NOMO-1 treated with dmso at 0.1 percent for 144 hours (cell line): Measurements from ENCODE around the gene SEMA4D.

Experiments
- DNase-seq: peaks from one replicate; lab custom pipeline; 2025; ENCODE audit not compliant: unreplicated experiment; lab: John Stamatoyannopoulos, UW

Gene SEMA4D

DNA sequence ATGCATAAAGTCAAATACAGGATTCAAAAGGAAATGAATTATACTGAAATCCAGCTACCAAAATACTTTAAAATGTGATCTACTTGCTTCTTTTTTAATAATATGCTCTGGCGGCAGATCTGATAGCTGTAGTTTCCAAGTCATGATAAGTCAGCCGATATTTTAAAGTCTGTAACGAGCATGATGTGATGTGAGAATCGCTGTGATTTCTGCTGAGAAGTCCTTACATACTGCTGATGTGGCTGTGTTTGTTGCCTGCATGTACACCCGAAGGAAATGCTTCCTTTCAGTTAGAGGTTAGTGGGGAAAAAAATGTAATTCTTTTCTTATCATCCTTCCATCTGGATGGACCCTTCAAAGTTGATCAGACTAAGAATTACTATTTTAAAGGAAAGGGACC, 4.8 kb upstream of the SEMA4D start:
- no peak for DNase-seq

DNA sequence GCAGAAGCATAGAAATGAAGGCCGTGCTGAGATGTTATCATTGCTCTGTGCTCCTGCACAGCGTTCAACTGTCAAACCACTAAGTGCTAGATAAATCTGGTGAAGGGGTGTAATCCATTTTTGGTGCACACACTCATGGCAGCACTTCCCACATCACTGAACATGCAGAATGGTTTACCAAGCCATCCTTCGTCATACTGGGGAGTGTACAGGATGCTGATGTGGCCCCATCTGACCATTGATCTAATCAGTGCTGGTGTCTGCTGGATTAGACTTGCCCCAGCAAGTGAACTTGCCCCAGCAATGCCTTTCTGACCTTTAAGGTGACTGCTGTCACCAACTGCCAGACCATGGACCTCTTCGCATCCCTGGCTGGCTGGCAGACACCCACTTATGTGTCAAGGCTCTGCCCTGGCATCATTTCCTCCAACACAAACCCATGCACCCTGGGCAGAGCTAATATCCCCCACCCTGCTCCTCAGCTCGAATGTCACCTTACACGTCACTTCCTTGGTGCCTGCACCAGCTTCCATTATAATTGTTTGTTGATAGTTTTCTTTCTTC, 4.2 kb upstream of the SEMA4D start:
- DNase-seq = no peak

DNA sequence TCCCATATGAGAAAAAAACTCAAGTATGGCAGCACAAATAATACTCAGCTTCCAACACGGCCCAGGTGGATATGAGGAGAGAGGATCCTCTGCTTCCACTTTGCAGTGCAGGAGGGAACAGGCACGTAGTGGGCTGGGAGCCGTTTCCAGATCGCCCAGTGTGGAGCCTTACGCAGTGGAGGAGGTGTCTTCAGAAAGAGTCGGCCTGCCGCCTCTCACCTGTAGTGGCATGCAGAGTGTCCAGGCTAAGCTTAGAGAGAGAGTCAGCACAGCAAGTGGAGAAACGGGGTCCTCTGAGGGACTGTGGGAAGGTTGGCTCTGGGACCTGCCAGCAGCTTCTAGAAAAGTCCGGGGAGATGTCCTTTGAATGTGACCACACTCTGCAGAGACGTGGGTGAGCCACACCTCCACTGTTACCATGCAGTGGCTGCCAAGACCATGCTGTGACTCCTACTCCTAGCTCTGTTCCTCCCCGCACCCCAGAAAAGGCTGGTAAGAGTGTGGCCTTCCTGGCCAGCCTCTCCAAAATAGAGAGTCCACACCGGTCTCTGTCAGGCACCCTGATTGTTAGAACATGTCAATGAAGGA, 3.5 kb upstream of the SEMA4D start:
- DNase-seq = no peak

DNA sequence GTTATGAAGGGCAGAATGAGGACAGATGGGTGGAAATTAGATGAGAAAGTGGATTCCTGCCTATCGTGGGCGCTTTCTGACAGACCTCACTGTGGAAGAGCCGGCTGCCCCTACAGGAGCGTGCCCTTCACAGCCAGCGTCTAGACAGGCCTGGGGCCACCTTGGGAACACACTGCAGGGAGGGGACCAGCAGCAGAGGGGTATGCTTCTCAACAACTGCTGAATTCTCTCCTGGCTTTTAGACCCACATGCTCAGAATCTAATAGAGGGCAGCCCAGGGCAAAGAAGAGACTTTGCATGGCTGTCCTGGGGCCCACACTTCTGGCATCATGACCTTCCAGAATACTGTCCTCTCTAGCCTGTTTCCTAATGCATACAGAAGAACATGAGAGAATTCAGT, 2.1 kb upstream of the SEMA4D start:
- DNase-seq = no peak

DNA sequence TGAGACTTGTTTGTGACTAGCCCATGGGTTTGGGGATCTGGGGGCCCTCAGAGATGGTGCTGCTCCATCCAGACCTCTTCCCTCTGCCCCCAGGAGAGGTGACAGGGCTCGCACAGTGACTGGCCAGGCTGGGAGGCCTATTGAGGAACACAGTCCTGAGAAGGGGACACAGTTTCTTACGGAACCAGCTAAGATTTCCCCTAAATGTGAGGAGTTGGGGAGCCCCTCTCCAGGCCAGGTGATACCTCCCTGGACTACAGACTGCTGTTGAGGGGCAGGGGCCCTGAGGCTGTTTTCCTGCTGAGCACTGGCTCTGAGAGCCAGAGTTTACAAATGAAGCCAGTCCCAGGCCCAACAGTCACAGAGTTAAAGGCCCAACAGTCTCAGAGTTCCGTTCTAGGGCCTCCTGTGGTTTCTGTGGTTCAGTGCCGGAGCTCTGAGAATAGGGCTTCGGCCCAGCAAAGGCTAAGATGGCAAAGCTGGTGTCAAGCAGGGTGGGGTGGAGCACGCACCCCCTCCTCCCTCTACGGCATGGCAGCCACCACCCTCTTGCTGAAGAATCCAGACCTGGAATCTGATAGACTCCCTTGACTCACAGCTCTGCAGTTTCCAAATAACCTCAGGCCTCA, 1.1 kb upstream of the SEMA4D start:
- no peak for DNase-seq

DNA sequence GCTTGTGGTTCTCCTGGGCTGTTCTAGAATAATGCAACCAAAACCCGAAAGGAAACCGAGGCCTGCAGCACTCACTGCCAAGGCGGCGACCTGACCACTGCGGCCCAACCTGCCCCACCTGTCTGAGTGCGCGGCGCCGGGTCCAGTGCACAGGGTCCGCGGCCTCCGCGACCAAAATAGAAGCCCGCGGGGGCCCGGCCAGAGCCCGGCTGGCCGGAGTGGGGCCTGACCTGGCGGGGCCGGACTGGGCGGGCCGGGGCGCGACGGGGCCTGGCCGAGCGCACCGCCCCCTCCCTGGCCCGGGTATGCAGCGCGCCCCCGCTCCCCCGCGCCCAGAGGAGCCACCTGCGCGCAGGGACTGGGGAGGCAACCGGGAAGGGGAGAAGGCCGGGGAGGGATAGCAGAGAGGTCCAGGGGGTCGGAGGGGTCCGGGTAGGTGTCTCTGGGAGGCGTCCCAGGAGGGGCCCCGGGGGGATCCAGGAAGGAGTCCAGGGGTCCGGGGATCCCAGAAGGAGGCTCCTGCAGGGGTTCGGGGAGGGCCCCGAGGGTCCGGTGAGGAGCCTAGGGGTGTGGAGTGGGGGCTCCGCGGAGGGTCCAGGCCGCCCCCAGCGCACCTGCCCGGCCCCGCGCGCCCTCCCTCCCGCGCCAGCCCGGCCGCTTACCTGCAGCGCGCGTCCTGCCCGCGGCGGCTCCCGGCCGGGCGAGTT, 503 bp downstream of the SEMA4D start:
- no peak for DNase-seq

DNA sequence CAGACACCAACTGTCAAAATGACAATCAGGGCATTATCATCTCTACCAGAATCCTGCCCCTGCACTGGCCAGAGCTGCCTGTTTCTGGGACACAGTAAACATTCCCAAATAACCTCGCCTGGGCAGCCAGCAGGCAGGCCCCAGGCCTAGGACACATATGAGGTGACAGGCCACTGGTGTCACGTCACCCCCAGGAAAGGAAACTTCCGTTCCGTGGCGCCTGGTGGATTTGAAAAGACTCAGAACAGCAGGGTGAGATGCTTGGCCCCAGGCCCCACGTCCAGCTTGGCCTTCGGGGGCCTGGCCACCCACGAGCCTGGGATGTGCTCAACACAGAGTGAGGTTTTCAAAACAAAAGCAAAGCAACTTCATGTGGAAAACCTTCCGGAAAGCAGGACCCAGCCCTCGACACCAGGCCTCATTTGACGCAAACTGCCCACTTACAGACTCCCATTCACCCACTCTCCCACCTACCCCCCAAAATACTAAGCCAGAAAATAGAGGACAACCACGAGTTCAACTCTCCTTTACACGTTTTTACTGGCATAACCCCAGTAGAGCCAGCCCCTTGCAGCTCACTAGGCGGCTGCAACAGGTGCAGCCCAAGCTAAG, 1.2 kb downstream of the SEMA4D start:
- no peak for DNase-seq

DNA sequence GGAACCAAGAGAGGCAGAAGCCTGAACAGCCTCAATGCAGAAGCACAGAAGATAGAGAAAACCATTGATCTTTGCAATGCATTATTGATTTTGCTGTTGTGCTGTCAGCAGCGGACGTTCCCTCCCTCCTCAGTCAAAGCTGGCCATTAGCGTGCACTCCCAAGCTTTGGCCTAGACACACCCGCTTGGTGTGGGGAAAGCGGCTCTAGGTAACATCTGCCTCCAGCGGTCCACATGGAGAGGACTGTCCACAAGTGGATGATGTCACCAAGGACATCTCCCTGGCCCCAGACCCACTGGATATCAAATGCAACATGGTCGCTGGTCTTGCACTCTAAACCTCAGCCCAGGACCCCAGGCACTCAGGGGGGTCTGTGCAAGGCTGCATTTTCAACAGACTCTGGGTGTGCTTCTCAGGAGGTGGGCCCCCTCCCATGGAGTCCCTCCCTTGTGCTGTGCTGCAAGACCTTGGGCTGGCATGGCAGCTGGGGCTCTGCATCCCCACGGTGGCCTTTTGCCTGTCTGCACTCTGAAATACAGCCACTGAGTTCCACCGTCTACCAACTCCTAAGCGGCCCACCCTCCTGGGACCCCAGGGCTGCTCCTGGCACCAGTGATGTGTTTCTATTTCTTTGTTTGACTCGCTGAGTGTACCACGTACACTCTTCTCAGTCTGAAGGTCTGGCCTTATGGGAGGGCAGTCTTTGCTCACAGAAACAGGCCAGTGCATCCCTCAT, 1.9 kb downstream of the SEMA4D start:
- no peak for DNase-seq

DNA sequence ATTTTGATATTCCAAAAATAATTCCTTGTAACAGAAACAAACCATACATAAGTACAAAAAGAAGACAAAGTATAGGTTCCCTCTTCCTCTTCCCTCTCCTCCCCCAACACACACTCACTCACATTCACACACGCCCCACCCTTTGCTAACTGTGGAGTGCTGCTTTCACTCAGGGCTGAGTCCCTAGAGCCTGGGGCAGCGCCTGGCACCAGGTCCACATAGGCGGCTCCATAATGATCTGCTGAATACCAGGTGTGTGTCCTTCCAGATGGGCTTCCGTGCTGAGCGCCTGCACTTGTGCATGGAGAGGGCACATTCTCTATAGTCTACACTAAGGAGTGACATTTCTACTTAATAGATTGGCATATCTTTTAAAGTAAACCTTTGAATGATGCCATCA, 3.7 kb downstream of the SEMA4D start:
- DNase-seq = no peak

DNA sequence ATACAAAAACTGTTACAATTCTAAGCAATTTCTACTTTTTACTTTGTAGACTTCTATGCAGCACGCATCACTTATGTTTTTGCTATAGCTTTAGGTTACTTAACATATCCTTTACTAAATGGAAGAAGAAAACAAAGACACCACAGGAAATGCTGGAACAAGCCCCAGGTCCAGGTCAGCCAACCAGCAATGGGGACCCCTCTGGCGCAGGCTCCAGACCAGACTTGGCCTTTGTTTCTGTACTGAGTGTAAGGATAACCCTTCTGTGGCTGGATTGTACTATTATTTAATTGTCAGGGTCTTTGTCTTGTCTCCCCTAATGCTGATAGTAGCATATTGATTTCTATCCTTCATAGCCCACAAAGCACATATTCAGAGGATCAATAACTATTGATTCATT, 4.2 kb downstream of the SEMA4D start:
- DNase-seq = no peak

DNA sequence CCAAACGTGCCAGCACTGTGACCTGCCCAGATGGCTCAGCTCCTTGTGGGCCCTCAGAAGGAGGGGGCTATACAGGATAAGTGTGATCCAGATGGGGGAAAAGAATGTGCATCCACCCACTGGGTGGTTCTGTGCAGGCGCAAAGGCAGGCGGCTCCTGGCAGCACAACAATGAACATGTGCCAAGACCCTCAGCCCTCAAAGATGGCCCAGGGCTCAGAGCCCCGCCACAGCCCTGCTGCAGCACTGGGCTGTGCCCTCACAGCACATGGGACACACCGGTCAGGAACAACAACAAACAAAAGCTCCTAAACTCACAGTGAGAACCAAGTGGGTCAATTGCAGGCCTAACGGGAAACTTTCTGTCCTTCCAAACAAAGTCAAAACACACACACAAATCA, 4.7 kb downstream of the SEMA4D start:
- DNase-seq = no peak

DNA sequence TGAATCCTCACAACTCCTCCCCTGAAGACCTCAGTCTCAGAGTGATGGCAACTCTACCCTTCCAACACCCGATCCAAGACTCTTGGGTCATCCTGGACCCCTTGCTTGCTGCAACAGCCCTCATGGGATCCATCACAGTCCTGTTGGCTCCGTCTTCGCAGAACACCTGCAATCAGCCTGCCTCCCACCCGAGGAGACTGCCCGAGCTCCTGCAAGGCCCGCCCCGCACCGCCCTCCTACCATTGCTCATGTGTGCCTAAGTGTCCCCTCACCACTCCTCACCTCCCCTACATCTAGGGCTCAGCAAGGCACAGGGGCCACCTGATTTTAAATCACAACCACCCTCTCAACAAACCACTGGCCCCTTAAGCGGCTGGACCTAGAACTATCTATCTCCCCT, 5.3 kb downstream of the SEMA4D start:
- DNase-seq = no peak

DNA sequence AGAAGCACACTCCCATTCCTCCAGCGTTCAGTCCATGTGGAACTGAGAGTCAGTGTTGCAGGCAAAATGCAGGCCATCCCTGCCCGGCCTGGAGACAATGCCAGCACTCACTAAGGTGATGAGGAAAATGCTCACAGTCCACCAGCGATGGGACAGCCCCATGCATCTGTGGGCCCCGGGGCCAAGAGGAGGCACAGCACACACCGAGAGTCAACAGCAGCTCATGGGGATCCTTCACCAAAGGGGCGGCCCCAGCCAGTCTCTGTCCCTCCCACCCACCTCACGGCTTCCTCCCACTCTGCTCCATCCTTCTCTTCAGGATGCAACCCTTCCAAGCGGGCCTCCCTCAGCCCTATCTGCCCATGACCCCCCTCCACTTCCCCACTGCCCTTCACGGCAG, 6.2 kb downstream of the SEMA4D start:
- no peak for DNase-seq

DNA sequence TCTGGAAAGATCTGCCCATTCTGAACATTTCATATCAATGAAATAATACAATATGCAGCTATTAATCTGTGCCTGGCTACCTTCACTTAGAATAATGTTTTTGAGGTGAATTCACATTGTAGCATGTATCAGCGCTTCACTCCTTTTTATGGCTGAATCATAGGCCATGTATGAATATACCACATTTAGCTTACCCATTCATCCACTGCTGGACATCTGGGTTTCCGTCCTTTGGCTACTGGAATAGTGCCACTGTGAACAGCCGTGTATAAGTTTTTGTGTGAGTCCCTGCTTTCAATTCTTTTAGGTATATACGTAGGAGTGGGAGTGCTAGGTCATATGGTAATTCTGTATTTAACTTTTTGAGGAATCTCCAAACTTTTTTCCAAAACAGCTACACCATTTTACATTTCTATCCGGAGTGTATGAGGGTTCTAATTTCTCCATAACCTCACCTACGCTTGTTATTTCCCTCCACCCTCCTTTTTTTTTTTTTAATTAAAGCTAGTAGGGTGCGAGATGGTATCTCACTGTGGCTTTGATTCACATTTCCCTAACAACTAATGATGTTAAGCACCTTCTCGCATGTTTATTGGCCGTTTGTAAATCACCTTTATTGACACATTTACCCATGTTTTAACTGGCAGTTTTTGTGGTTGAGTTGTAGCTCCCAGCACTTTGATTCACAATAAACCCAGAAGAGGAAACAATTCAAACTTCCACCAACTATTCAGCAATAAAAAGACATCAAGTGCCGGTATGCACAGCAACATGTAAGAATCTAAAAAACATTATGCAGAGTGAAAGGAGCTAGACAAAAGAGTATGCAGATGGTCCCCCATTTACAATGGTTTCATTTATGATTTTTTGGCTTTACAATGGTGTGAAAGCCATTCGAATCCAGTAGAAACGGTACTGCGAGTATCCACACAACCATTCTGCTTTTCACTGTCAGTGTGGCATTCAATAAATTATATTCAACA, 8.1 kb downstream of the SEMA4D start:
- DNase-seq = no peak

DNA sequence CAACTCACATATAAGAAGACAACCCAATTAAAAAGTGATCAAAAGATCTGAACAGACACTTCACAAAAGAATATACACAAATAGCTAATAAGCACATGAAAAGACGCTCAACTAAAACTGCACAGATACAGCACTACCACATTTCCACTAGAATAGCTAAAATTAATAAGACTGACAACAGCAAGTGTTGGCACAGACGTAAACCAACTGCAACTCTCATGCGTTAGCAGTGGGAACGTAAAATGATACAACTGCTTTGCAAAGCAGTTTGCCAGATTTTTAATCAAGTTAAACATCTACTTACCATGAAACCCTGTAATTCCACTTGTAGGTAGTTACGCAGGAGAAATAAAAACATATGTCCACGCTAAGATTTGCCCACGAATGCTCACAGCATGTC, 9.0 kb downstream of the SEMA4D start:
- DNase-seq = no peak

DNA sequence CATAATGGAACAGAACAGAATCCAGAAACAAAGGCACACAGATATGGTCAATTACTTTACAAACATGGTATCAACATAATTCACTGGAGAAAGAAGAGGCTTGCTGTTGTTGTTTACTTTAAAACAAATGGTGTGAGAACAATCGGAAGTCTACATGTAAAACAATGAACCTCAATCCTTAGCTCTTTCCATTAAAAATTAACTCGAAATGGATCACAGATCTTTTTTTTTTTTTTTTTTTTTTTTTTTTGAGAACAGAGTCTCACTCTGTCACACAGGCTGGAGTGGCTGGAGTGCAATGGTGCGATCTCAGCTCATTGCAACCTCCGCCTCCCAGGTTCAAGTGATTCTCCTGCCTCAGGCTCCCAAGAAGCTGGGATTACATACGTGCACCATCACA, 9.8 kb downstream of the SEMA4D start:
- DNase-seq = no peak

DNA sequence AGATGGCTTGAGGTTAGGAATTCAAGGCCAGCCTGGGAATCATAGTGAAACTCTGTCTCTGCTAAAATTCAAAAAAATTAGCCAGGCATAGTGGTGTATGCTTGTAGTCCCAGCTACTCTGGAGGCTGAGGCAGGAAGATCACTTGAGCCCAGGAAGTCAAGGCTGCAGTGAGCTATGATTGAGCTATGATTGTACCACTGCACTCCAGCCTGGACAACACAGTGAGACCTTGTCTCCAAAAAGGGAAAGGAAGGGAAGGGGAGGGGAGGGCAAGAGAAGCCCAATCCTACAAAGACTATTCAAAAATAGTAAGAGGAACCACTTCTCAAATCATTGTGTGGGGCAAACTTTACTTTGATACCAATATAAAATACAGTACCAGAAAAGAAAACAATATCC, 11.2 kb downstream of the SEMA4D start:
- DNase-seq = no peak

DNA sequence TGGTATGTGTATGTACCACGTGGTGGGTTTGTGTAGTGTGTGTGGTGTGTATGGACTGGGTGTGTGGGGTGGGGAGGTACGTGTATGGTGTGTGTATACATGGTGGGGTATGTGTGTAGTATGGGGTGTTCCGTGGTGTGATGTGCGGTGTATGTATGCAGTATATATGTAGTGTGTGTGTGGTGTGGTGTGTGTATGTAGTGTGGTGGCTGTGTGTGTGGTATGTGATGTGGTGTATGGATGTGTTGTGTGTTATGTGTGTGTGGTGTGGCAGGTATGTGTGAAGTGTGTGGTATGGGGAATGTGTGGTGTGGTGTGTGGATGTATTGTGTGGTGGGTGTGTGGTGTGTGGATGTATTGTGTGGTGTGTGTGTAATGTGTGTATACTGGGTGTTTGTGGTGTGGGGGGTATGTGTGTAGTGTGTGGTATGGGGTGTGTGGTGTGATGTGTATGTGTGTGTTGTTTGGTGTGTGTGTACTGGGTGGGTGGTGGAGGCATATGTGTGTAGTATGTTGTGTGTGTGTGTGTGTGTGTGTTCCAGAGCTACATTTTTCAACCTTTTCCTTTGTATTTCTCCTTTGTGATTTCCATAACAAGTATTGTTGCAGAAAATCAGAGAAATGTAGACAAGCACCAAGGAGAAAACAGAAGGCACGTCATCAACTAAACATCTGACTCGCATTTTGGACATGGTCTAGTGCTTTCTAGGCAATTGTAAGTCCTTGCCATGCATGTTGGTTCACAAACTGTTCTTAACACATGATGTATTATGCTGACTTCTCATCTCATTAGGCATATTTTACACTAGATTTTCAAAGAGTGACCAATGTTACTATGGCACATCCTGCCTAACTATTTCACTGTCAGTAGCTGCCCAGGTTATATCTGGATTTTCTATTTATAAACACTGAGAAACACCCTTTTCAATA, 13.2 kb downstream of the SEMA4D start:
- no peak for DNase-seq
